NOMO-1 treated with DMSO at 0.1 percent for 48 hours (cell line): ENCODE results near the gene C9orf85.
"Not testable (repeated sequence)": the region's sequence is repeated elsewhere in the genome, so short reads cannot be mapped to it uniquely, and the experiment has no call there.

Experiments used
- DNase-seq: peaks from one replicate; lab custom pipeline; 2025; ENCODE audit not compliant: unreplicated experiment; lab: John Stamatoyannopoulos, UW

Gene C9orf85

GRCh38 chr9:71937070-71937625 lies 25.7 kb downstream of the C9orf85 start:
- DNase-seq, result no peak

DNA sequence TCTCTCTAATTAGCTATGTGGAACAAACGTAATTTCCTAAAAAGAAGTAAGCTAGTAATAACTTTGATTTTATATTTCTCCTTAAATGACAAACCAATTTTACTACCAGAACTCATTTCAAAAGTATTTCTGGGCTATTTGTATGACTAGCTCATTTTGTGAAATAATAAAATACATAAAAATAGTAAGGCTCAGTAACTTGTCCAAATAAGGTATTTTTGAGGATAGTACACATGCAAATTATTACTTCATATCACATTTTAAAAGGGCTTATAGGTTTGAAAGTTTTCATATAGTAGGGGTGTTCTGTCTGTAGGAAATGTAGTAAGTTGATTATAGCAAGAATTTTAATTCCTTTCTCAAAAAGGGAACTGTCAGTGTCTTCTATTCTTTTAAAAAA lies 26.5 kb downstream of the C9orf85 start:
- DNase-seq, result no peak

DNA sequence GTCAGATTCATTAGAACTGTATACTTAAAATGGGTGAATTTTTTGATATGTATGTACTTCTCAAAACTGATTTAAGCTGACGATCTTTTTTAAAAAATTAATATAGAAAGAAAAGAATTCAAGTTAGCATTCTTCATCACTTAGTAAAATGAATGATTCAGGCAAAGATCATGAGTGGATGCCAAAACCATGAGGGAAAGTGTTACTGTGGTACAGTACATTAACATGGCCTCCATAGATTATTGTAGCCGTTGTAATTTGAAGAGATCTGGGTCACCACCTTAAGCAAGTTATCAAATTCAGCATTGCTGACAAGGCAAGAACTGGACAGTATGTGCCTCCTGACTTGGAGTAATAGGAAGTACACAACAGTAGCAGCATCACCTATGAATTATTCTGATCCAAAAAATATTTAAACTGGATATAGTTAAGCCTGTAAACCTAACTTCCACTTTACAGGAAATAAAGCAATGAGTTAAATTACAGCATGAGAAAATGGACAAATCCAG lies 29.7 kb downstream of the C9orf85 start:
- DNase-seq, result no peak

DNA sequence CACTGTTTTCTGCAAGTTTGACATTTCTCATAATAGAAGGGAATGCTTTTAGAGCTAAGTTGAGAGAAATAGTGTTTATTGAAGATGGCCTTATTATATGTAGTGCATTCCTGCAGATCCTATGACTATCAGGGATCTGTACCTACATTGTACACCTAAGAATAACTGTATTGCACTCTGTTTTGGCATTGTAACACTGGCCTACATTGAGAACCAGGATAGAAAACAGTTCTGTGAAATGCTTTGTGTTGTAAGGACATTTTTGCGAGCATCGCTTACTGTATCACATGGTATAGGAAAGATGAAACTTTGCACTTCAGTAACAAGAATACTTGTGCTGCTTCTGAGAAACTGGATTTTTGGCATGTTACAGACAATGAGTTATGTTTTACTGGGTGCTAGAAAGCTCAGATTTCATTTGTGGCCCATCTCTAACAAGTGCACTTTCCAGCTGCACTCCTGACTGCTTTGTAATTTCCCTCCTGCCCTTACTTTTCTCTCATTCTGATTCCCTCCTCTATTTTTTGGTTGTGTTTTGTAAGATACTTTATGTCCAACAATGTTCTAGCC lies 30.6 kb downstream of the C9orf85 start:
- no peak for DNase-seq

DNA sequence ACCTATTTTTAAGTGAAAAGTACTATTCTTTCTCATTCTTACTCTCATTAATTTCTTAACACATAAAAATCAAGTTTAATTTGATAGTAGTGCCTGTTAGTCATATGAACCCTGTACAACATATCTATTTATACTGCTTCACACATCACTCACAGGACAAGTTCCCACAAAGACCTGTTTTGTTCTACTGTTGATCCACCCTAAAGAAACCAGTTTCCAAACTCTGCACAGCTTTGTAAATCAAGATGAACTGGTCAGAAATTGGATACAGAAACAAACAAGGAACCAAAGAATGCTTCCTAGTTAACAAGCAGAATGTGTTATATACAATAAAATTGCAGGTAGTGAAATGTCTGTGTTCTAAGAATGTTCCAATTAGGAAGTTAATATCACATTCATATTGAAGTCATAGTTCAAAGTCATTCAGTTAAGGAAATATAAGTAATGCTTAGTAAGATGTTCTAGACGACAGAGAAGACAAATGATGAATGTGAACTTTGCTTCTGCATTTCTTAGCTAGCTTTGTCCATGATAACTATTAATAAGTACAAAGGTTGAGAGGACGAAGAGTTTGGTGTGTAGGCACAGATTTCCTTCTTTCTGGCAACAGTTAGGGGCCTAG lies 33.4 kb downstream of the C9orf85 start:
- no peak for DNase-seq

DNA sequence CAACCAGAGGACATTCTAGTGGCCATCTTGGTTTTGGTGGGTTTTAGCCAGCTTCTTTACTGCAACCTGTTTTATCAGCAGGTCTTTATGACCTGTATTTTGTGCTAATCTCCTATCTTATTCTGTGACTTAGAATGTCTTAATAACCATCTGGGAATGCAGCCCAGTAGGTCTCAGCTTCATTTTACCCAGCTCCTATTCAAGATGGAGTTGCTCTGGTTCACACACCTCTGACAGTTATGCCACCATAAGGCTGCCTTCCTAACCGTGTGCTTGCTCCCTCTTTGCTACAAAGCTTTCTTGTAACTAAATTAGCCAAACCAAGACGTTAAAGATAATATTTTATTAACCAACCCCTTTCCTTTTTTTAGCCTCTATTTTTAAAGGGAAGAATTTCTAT lies 43.2 kb downstream of the C9orf85 start:
- DNase-seq, result not testable (repeated sequence)

GRCh38 chr9:71955300-71955915 lies 44.0 kb downstream of the C9orf85 start:
- peak; percentile 38 for DNase-seq

DNA sequence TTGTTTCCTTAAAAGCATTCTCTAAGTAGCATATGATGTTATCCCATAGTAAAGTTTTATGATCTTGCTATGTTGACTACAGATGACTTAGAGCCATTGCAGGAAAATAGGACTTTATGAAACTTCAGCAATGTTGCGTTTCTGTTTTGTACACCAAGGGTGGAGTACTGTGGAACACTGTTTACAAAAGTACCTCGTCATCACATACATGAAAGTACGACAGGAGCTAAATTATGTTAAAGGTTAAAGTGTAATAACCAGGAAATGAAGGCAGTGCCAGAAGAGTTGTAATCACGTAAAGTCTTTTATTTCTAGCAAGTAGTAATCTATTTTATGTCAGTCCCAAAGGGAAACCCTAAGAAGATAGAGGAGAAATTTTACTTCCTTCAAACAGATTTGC lies 50.9 kb downstream of the C9orf85 start:
- DNase-seq, result no peak

- not testable (repeated sequence) for DNase-seq
Observed at GRCh38 chr9:71963471-71963996, 52.1 kb downstream of the C9orf85 start.

GRCh38 chr9:71965403-71965802 lies 54.0 kb downstream of the C9orf85 start:
- DNase-seq, result no peak

- no peak for DNase-seq
Observed at GRCh38 chr9:71966601-71967000, 55.2 kb downstream of the C9orf85 start.

DNA sequence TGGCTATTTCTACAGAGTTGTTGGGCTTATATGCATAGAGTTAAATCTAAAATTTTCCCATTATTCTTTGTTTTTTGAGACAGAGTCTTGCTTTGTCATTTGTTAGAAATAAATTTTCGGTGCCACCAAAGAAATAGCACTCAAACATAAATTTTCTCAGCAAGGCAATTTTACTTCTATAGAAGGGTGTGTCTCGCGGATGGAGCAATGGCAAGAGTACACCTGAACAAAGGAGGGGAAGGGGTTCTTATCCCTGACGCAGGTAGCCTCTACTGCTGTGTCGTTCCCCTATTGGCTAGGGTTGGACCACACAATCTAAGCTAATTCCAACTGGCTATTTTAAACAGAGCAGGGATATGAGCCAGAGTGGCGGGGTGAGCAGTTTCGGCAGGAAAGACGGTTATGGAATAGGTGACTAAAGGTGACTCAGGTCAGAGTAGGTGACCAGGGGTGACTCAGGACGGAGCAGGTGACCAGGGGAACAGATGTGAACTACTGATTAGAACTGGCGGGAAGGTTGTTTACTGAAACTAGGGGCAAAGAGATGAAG lies 57.2 kb downstream of the C9orf85 start:
- no peak for DNase-seq

DNA sequence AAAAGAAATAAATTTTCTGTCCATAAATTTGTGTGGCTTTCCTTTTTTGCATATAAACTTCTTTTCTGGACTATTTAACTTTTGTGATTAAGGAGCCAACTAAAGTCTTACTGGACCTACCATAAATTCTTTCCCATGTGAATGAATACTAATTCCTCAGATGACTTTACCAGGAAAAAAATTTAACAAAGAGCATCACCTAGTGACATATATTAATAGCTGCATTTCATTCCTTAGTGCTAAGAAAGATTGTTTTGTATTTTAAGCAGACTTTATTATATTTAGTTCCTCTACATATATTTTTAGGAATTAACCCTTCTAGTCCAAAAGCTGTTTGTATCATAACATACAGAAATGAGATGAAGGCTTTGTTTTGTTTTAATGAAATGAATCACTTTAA lies 64.4 kb downstream of the C9orf85 start:
- no peak for DNase-seq

DNA sequence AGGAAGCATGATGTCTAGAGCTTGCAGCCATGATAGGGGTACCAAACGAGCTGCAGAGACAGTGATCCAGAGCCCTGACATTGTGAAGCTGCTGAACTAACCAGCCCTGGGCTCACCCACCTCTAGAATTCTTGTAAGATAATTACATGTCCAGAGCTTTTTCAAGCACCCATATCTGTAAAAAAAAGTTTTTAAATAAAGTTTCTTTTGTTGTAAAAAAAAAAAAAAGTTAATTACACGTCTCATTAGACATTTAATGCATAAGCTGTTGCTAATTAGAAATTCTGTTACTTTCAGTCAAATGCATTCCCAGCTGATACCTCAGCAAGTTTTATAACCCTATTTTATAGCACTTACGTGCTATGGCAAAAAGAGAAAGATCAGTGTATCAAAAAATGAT lies 65.6 kb downstream of the C9orf85 start:
- no peak for DNase-seq

- DNase-seq, result no peak
Observed at GRCh38 chr9:71980266-71981190, 69.1 kb downstream of the C9orf85 start.

DNA sequence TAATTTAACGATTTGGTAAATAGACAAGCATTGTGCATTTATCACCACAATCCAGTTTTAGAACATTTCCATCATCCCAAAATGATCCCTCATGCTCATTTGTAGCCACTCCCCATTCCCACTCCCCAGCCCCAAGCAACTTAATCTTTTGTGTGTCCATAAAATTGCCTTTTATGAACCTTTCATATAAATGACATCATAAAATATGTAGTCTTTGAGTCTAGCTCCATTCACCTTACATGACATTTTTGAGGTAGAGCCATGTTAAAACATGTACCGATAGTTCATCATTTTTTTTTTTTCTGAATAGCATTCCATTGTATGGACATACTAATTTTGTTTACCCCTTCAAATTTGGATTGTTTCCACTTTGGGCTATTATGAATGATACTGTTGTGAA lies 70.5 kb downstream of the C9orf85 start:
- DNase-seq, result no peak

GRCh38 chr9:71984403-71984802 lies 73.0 kb downstream of the C9orf85 start:
- no peak for DNase-seq

DNA sequence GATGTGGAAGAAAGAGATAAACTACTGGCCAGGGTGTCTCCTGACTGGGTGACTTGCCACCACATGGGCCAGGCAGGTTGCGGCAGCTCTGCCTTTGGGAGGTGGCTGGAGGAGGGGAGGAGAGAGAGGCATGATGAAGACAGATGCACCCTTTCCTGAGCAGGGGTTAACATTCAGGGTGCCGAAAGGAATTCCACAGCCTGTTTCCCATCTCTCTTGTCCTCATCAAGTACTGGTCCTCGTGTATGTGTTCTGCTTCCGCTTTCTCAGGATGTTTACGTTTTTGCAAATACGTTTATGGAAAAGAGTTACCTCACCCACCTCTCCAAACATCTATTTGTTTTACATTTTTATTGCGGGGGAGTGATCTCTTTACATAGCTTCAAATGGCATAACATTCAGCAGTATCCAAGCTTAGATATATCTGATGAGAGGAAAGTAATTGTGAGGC lies 73.4 kb downstream of the C9orf85 start:
- DNase-seq, result no peak

- DNase-seq, result no peak
Observed at GRCh38 chr9:71985297-71985911, 74.0 kb downstream of the C9orf85 start.

DNA sequence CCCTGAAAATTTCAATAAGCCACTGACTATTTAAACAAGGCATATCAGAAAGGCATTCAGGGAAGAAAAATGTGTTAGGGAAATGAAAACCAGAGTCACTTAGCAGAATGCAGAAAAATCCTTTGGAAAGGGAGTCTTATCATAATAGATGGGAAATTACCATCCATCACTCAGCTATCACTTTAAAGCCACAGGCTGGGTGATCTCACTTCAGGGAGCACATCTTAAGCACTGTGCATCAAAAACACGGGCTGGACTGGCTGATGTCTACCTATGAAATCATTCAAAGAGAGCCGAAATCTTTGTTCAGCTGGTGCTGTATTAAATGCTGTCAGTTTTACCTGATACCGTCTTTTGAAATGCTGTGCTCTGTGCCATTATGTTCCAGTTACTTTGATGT lies 75.5 kb downstream of the C9orf85 start:
- DNase-seq, result no peak
